NCI-H146 (cell line): ENCODE measurements around the gene LZTS3.
"Not testable (repeated sequence)": the region's sequence is repeated elsewhere in the genome, so short reads cannot be mapped to it uniquely, and the experiment has no call there.

Source experiments
- DNase-seq: peaks from one replicate; lab custom pipeline; 2025; lab: John Stamatoyannopoulos, UW

Gene LZTS3

GRCh38 chr20:3167738-3168078, 5.6 kb downstream of the LZTS3 start:
- no peak for DNase-seq

- no peak for DNase-seq
Observed at GRCh38 chr20:3166913-3167342, 6.4 kb downstream of the LZTS3 start.

GRCh38 chr20:3166338-3166912, 6.9 kb downstream of the LZTS3 start:
- no peak for DNase-seq

GRCh38 chr20:3165473-3166337, 7.6 kb downstream of the LZTS3 start:
- DNase-seq: peak; percentile 10

- no peak for DNase-seq
Observed at GRCh38 chr20:3164763-3165410, 8.5 kb downstream of the LZTS3 start.

GRCh38 chr20:3164043-3164762, 9.1 kb downstream of the LZTS3 start:
- DNase-seq: no peak

- DNase-seq: no peak
Observed at GRCh38 chr20:3163099-3164042, 10.0 kb downstream of the LZTS3 start.

- no peak for DNase-seq
Observed at GRCh38 chr20:3162080-3162611, 11.2 kb downstream of the LZTS3 start.

- no peak for DNase-seq
Observed at GRCh38 chr20:3161316-3162079, 11.9 kb downstream of the LZTS3 start.

- DNase-seq: no peak
Observed at GRCh38 chr20:3160418-3160817, 12.9 kb downstream of the LZTS3 start.

GRCh38 chr20:3158968-3159431, 14.3 kb downstream of the LZTS3 start:
- DNase-seq: no peak

- DNase-seq: no peak
Observed at GRCh38 chr20:3157817-3158216, 15.5 kb downstream of the LZTS3 start.

- no peak for DNase-seq
Observed at GRCh38 chr20:3156811-3157619, 16.3 kb downstream of the LZTS3 start.

- not testable (repeated sequence) for DNase-seq
Observed at GRCh38 chr20:3152057-3152644, 21.2 kb downstream of the LZTS3 start.

- DNase-seq: no peak
Observed at GRCh38 chr20:3150908-3151307, 22.4 kb downstream of the LZTS3 start.

- no peak for DNase-seq
Observed at GRCh38 chr20:3146732-3147341, 26.5 kb downstream of the LZTS3 start.

GRCh38 chr20:3141757-3142156, 31.6 kb downstream of the LZTS3 start:
- DNase-seq: no peak

GRCh38 chr20:3137492-3137891, 35.9 kb downstream of the LZTS3 start:
- no peak for DNase-seq
